ENCODE results near the gene HTR1E.
"Not testable (repeated sequence)": the region's sequence is repeated elsewhere in the genome, so short reads cannot be mapped to it uniquely, and the experiment has no call there.

HTR1E gene

GRCh38 chr6:86937219-86938079 lies at the start of gene HTR1E:
Gene HTR1E, plus strand, starts transcription at chr6:86937528. Its CDS starts 77,807 bp downstream, at chr6:87015335.
- peak in 8 of 14 donors; percentile 1 to 84 (median 10) for DNase-seq

- DNase-seq = no peak
Observed at GRCh38 chr6:86888301-86888700, 49.0 kb upstream of the HTR1E start.

- DNase-seq = not testable (repeated sequence)
Observed at GRCh38 chr6:86897265-86897664, 40.1 kb upstream of the HTR1E start.

- no peak for DNase-seq
Observed at GRCh38 chr6:86913795-86914194, 23.5 kb upstream of the HTR1E start.

- DNase-seq = no peak
Observed at GRCh38 chr6:86916393-86916792, 20.9 kb upstream of the HTR1E start.

- not testable (repeated sequence) for DNase-seq
Observed at GRCh38 chr6:86927138-86927537, 10.2 kb upstream of the HTR1E start.

- DNase-seq = not testable (repeated sequence)
Observed at GRCh38 chr6:86927859-86928258, 9.5 kb upstream of the HTR1E start.

GRCh38 chr6:86934365-86934764 lies 3.0 kb upstream of the HTR1E start:
- no peak for DNase-seq

- peak in 1 of 14 donors; percentile 3 for DNase-seq
Observed at GRCh38 chr6:86936834-86937218, 502 bp upstream of the HTR1E start.

GRCh38 chr6:86938814-86939213 lies 1.5 kb downstream of the HTR1E start:
- DNase-seq = peak in 1 of 14 donors; percentile 40

- no peak for DNase-seq
Observed at GRCh38 chr6:86941461-86941860, 4.1 kb downstream of the HTR1E start.

- no peak for DNase-seq
Observed at GRCh38 chr6:86942769-86943516, 5.6 kb downstream of the HTR1E start.

GRCh38 chr6:86943819-86944407 lies 6.6 kb downstream of the HTR1E start:
- no peak for DNase-seq

- DNase-seq = peak in 1 of 14 donors; percentile 45
Observed at GRCh38 chr6:86949771-86950170, 12.4 kb downstream of the HTR1E start.

- no peak for DNase-seq
Observed at GRCh38 chr6:86952991-86953390, 15.7 kb downstream of the HTR1E start.

GRCh38 chr6:86959656-86960055 lies 22.3 kb downstream of the HTR1E start:
- DNase-seq = no peak

- no peak for DNase-seq
Observed at GRCh38 chr6:86961455-86962200, 24.3 kb downstream of the HTR1E start.

GRCh38 chr6:86963352-86963751 lies 26.0 kb downstream of the HTR1E start:
- DNase-seq = no peak

- DNase-seq = no peak
Observed at GRCh38 chr6:86964029-86964579, 26.8 kb downstream of the HTR1E start.

GRCh38 chr6:86966271-86966670 lies 28.9 kb downstream of the HTR1E start:
- DNase-seq = no peak

GRCh38 chr6:86969573-86969972 lies 32.2 kb downstream of the HTR1E start:
- no peak for DNase-seq

GRCh38 chr6:86973088-86973487 lies 35.8 kb downstream of the HTR1E start:
- DNase-seq = no peak
